HepG2 (cell line): Measurements from ENCODE around the gene ZFP82. TPM values are rescaled to one million over a fixed set of nuclear protein-coding genes. Genes with fewer than 3 reads are reported as not detected.
A peak's percentile ranks its signal among the peaks of the same experiment; 100 is the strongest.

Experiments
- ARID2 ChIP-seq: sonication (generic); formaldehyde crosslinking; IDR thresholded peaks from 2 replicates; pipeline ENCODE4 v1.8.1; 2022; ENCODE audit warnings: mild to moderate bottlenecking, missing genetic modification reagents, borderline replicate concordance
- ATF4 ChIP-seq, 2 experiments: fragments of 450-650 bp in 1 of 2; sonication (generic) in 1 of 2; formaldehyde crosslinking; IDR thresholded peaks; 2 replicates each; pipeline versions ENCODE4 v1.5.0 to v1.8.0; 2020 to 2022; ENCODE audit warnings: mild to moderate bottlenecking in 1 of 2, missing genetic modification reagents in 1 of 2
- FLYWCH1 ChIP-seq: sonication (generic); formaldehyde crosslinking; IDR thresholded peaks from 2 replicates; pipeline ENCODE4 v1.8.1; 2023; ENCODE audit warnings: mild to moderate bottlenecking, missing genetic modification reagents
- HNRNPL ChIP-seq: fragments of 200-400 bp; formaldehyde crosslinking; IDR thresholded peaks from 2 replicates; pipeline ENCODE4 v1.6.1; 2017; ENCODE audit warnings: mild to moderate bottlenecking, low read depth, low read length
- KLF12 ChIP-seq: sonication (generic); formaldehyde crosslinking; IDR thresholded peaks from 2 replicates; pipeline ENCODE4 v1.4.0; 2020; ENCODE audit warnings: missing genetic modification reagents, borderline replicate concordance
- MED8 ChIP-seq: sonication (generic); formaldehyde crosslinking; IDR thresholded peaks from 2 replicates; pipeline ENCODE4 v1.8.1; 2023; ENCODE audit warnings: mild to moderate bottlenecking, missing genetic modification reagents; ENCODE audit not compliant: insufficient replicate concordance
- MTERF4 ChIP-seq: sonication (generic); formaldehyde crosslinking; IDR thresholded peaks from 2 replicates; pipeline ENCODE4 v1.8.0; 2023; ENCODE audit warnings: mild to moderate bottlenecking, missing genetic modification reagents
- NAIF1 ChIP-seq: sonication (generic); formaldehyde crosslinking; IDR thresholded peaks from 2 replicates; pipeline ENCODE4 v1.5.0; 2020; ENCODE audit warnings: mild to moderate bottlenecking, missing genetic modification reagents, borderline replicate concordance
- PPARG ChIP-seq: conservative IDR thresholded peaks from 2 replicates; pipeline ENCODE4 v1.6.1; 2016; ENCODE audit warnings: missing biosample characterization, missing genetic modification reagents
- REST ChIP-seq, 2 experiments: IDR thresholded peaks; 2 replicates each; pipeline ENCODE4 v1.6.1; 2011 to 2012; ENCODE audit warnings: low read length in 2 of 2, borderline replicate concordance in 1 of 2, low read depth in 1 of 2, mild to moderate bottlenecking in 1 of 2, moderate library complexity in 1 of 2
- SPEN ChIP-seq: sonication (generic); formaldehyde crosslinking; IDR thresholded peaks from 2 replicates; pipeline ENCODE4 v1.5.1; 2020; ENCODE audit warnings: low read depth, mild to moderate bottlenecking, missing genetic modification reagents
- ZBTB38 ChIP-seq: sonication (generic); formaldehyde crosslinking; IDR thresholded peaks from 2 replicates; pipeline ENCODE4 v1.5.1; 2020; ENCODE audit warnings: mild to moderate bottlenecking, missing genetic modification reagents
- ZNF121 ChIP-seq: sonication (generic); formaldehyde crosslinking; IDR thresholded peaks from 2 replicates; pipeline ENCODE4 v1.5.0; 2020; ENCODE audit warnings: mild to moderate bottlenecking, missing genetic modification reagents
- ZNF207 ChIP-seq: fragments of 450-650 bp; IDR thresholded peaks from 2 replicates; pipeline ENCODE4 v1.6.1; 2016; ENCODE audit warnings: antibody characterized with exemption, borderline replicate concordance
- ZNF224 ChIP-seq: sonication (generic); formaldehyde crosslinking; IDR thresholded peaks from 2 replicates; pipeline ENCODE4 v1.5.0; 2020; ENCODE audit warnings: mild to moderate bottlenecking, missing genetic modification reagents
- ZNF383 ChIP-seq: sonication (generic); formaldehyde crosslinking; IDR thresholded peaks from 2 replicates; pipeline ENCODE4 v1.4.0; 2020; ENCODE audit warnings: missing genetic modification reagents, mild to moderate bottlenecking, borderline replicate concordance
- ZNF512B ChIP-seq: sonication (generic); formaldehyde crosslinking; IDR thresholded peaks from 2 replicates; pipeline ENCODE4 v1.5.1; 2020; ENCODE audit warnings: missing genetic modification reagents, mild to moderate bottlenecking, borderline replicate concordance
- polyA plus RNA-seq, 8 experiments: library from polyadenylated mRNA; depleted of rRNA in 3 of 8; stranded (reverse) in 7 of 8; unstranded in 1 of 8; fragments of >200 nt; fragmentation: Illumina TruSeq in 4 of 8; extraction: Trizol in 4 of 8; gene quantifications; 2 replicates each; pipeline versions ENCODE4 v1.2.1 to v1.2.3, GENCODE V29; 2011 to 2016; ENCODE audit warnings: low read depth in 4 of 8, missing spikeins in 1 of 8, mixed read lengths in 1 of 8; ENCODE audit not compliant: insufficient read depth in 1 of 8
- total RNA-seq, 5 experiments: library from RNA; depleted of rRNA; stranded (reverse); fragments of >200 nt; fragmentation: Illumina TruSeq; extraction: Trizol; gene quantifications; 2 replicates each; pipeline ENCODE4 v1.2.3, GENCODE V29; 2016; ENCODE audit warnings: low read depth in 1 of 5

The ZFP82 gene
- total and polyA plus RNA-seq, 2 of the 13 experiments (the other 11 are each of a cell fraction or from before 2014, with no cell fraction given): 1.7 to 4.3 TPM

DNA sequence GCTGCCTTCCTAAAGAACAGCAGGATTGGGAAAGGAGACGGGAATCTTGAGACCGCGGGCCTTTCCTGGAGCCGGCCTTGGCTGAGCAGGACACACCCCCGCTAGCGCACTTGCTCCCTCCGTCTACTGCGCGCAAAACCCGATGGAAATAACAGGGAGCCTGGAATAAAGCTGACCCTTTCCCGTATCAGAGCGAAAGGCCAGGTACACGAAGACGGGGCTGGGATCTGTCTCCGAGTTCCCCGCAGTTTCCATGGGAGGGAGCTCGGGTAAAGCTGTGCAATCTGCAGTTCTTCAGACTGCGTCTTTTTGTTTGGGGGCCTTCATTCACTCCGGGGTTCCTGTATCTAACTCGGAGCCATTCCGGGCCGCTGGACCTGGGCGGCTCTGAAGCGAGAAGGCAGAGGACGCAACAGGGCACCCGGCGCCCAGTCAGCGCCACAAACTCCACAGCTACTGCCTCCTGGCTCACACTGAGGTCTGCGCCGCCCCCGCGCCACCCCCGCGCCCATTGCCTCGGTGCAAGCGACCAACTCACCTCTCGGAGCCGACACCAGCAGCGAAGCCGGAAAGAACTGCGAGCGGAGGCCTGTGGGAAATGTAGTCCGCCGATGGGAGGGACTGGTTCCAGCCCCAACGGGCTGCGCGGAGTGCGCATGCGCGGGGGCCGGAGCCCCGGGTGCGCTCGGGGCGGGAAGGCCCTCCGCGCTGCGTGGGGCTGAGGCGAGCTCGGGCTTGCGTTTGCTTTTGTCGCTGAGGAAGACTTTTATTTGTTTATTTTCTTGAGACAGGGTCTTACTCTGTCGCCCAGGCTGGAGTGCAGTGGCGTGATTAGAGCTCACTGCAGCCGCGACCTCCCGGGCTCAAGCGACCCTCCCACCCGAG is 39.6 kb downstream of the ZFP82 start, which contains the start of gene ZFP14 (continued):
- TF ChIP-seq ZNF512B (no peak), SPEN (peak; percentile 80; the same call in 1 of the 2 replicates), ZNF121 (CRISPR knock-in tag) (no peak), REST (IDR thresholded peaks at IDR 0.05; ENCODE audit: borderline replicate concordance in 1 of 2, low read depth in 1 of 2, low read length in 2 of 2) (peak in 1 of 2 experiments; percentile 18; a peak in 1 of 4 replicates), KLF12 (CRISPR knock-in tag) (peak; percentile 50; the same call in 1 of the 2 replicates), ZNF383 (no peak), ZNF224 (CRISPR knock-in tag) (no peak), HNRNPL (0 out of 2 replicates have a peak, but pooled peaks have one; percentile 51), MTERF4 (CRISPR knock-in tag) (no peak), MED8 (CRISPR knock-in tag) (peak; percentile 67), NAIF1 (CRISPR knock-in tag) (no peak), ZNF207 (no peak), ARID2 (CRISPR knock-in tag) (no peak), FLYWCH1 (CRISPR knock-in tag) (no peak), PPARG (CRISPR knock-in tag) (no peak), ATF4 (CRISPR knock-in tag; IDR thresholded peaks at IDR 0.05) (no peak), ZBTB38 (peak; percentile 14; the same call in 1 of the 2 replicates)
